HEK293T (cell line): ENCODE measurements around the gene LKAAEAR1.

ENCODE experiments used
- CTCF ChIA-PET: fragments of 350-600 bp; formaldehyde crosslinking; extraction: SDS; loops from one replicate; lab custom pipeline; 2021; ENCODE audit warnings: antibody characterized with exemption, inconsistent platforms; lab: Yijun Ruan, JAX
- POLR2A ChIA-PET: fragments of 350-600 bp; formaldehyde crosslinking; extraction: SDS; loops from one replicate; lab custom pipeline; 2020; ENCODE audit warnings: antibody characterized with exemption, inconsistent platforms; lab: Yijun Ruan, JAX
- DNase-seq: peaks from one replicate; pipeline ENCODE4 v3.0.0; 2012; ENCODE audit warnings: mixed read lengths; ENCODE audit errors: extremely low spot score
- ARNT ChIP-seq: fragments of 450-650 bp; IDR thresholded peaks from 2 replicates; pipeline ENCODE4 v1.6.1; 2017; ENCODE audit warnings: mild to moderate bottlenecking
- BHLHE40 ChIP-seq: fragments of 450-650 bp; IDR thresholded peaks from 2 replicates; pipeline ENCODE4 v1.6.1; 2016; ENCODE audit warnings: mild to moderate bottlenecking, moderate library complexity, borderline replicate concordance
- CTBP1 ChIP-seq: fragments of 450-650 bp; IDR thresholded peaks from 2 replicates; pipeline ENCODE4 v1.6.1; 2016; ENCODE audit warnings: borderline replicate concordance
- ELF4 ChIP-seq: fragments of 450-650 bp; IDR thresholded peaks from 2 replicates; pipeline ENCODE4 v1.6.1; 2017; ENCODE audit warnings: antibody characterized with exemption
- FOXA1 ChIP-seq: fragments of 450-650 bp; IDR thresholded peaks from 2 replicates; pipeline ENCODE4 v1.6.1; 2016; ENCODE audit warnings: mild to moderate bottlenecking
- FOXK2 ChIP-seq: fragments of 450-650 bp; IDR thresholded peaks from 2 replicates; pipeline ENCODE4 v1.6.1; 2016; ENCODE audit warnings: mild to moderate bottlenecking
- FOXM1 ChIP-seq: fragments of 450-650 bp; IDR thresholded peaks from 2 replicates; pipeline ENCODE4 v1.6.1; 2017; ENCODE audit warnings: mild to moderate bottlenecking, borderline replicate concordance
- HDGF ChIP-seq: fragments of 450-650 bp; IDR thresholded peaks from 2 replicates; pipeline ENCODE4 v1.6.1; 2017; ENCODE audit warnings: antibody characterized with exemption, borderline replicate concordance
- L3MBTL2 ChIP-seq: fragments of 450-650 bp; conservative IDR thresholded peaks from 2 replicates; pipeline ENCODE4 v1.6.1; 2016; ENCODE audit warnings: mild to moderate bottlenecking
- LEF1 ChIP-seq: fragments of 450-650 bp; IDR thresholded peaks from 2 replicates; pipeline ENCODE4 v1.6.1; 2017; ENCODE audit warnings: mild to moderate bottlenecking, borderline replicate concordance
- NFRKB ChIP-seq: fragments of 450-650 bp; IDR thresholded peaks from 2 replicates; pipeline ENCODE4 v1.6.1; 2016; ENCODE audit warnings: mild to moderate bottlenecking, moderate library complexity
- PKNOX1 ChIP-seq: fragments of 450-650 bp; IDR thresholded peaks from 2 replicates; pipeline ENCODE4 v1.6.1; 2016
- SP1 ChIP-seq: fragments of 450-650 bp; IDR thresholded peaks from 2 replicates; pipeline ENCODE4 v1.6.1; 2017
- SUZ12 ChIP-seq: fragments of 450-650 bp; IDR thresholded peaks from 2 replicates; pipeline ENCODE4 v1.6.1; 2016; ENCODE audit warnings: mild to moderate bottlenecking
- TARDBP ChIP-seq: fragments of 450-650 bp; IDR thresholded peaks from 2 replicates; pipeline ENCODE4 v1.6.1; 2016
- ZNF384 ChIP-seq: fragments of 450-650 bp; IDR thresholded peaks from 2 replicates; pipeline ENCODE4 v1.6.1; 2016

Gene LKAAEAR1

GRCh38 chr20:64110411-64111068 is 26.3 kb upstream of the LKAAEAR1 start:
- no peak for DNase-seq
- CTCF ChIA-PET: no interaction called here
- no peak for TF ChIP-seq ELF4
- POLR2A ChIA-PET: no interaction called here

DNA sequence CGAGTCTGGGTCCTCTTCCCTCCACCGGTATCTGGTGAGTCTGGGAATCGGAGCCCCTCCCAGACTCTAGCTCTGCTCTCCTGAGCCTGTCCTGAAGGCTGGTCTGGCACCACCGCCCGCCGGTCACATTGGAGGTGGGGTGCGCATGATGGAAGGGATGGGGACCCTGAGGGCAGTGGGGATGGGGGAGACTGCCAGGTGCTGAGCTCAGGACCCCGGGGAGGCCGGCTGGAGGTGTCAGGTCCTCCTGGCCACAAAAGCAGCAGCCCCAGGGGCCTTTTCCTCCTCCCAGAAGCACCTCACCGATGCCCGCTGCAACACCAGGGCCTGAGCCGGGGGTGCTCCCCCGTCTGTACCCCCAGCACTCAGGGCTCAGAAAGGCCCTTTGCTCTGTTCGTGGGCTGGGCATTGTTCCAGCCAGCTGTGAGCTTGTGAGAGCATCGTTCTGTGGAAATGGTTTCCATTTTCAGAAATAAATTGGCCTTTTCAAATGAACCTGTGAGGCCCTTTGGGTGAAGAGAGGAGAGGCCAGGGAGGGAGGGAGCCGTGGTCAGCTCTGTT is 25.7 kb upstream of the LKAAEAR1 start:
- no peak for DNase-seq
- CTCF ChIA-PET: no interaction called here
- POLR2A ChIA-PET: no interaction called here
- no peak for TF ChIP-seq ARNT
- no peak for TF ChIP-seq FOXK2
- TF ChIP-seq BHLHE40: no peak
- no peak for TF ChIP-seq TARDBP
- TF ChIP-seq FOXA1: no peak
- no peak for TF ChIP-seq PKNOX1
- no peak for TF ChIP-seq L3MBTL2
- no peak for TF ChIP-seq ELF4
- TF ChIP-seq FOXM1: no peak
- TF ChIP-seq NFRKB: no peak
- no peak for TF ChIP-seq CTBP1
- no peak for TF ChIP-seq LEF1
- TF ChIP-seq HDGF: no peak
- TF ChIP-seq SUZ12: no peak
- TF ChIP-seq ZNF384: no peak
- no peak for TF ChIP-seq SP1

- ChIA-PET POLR2A (interaction anchor here (1.1 kb wide), 1 partner anchor 46 kb away, joined by 3 read pairs; the partner anchor contains the start of gene TCEA2), CTCF (no interaction called here)
- no peak for DNase-seq
- TF ChIP-seq ZNF384 (no peak), PKNOX1 (no peak), HDGF (no peak), FOXA1 (no peak)
Observed at GRCh38 chr20:64108731-64109681, 24.8 kb upstream of the LKAAEAR1 start.

GRCh38 chr20:64107736-64108457 is 23.7 kb upstream of the LKAAEAR1 start:
- POLR2A ChIA-PET: interaction anchor here (1.1 kb wide), 1 partner anchor 45 kb away, joined by 3 read pairs; the partner anchor contains the start of gene TCEA2
- CTCF ChIA-PET: no interaction called here

More at GRCh38 chr20:64107736-64108457, 23.7 kb upstream of the LKAAEAR1 start:
- no peak for DNase-seq
- TF ChIP-seq SUZ12 (no peak), LEF1 (no peak), ELF4 (no peak), FOXA1 (no peak), CTBP1 (no peak), FOXM1 (no peak), ARNT (no peak), BHLHE40 (no peak), FOXK2 (no peak), TARDBP (no peak), HDGF (no peak), PKNOX1 (no peak), SP1 (no peak), L3MBTL2 (no peak), ZNF384 (no peak), NFRKB (no peak)
